GM18909 (cell line): ENCODE data around the gene FAM180B.
"Not testable (repeated sequence)": the region's sequence is repeated elsewhere in the genome, so short reads cannot be mapped to it uniquely, and the experiment has no call there.

Experiments
- ATAC-seq: cut with Tn5 transposase; IDR thresholded peaks from one replicate; pipeline ENCODE4 v1.9.1; 2021; ENCODE audit warnings: mild to moderate bottlenecking; ENCODE audit not compliant: unreplicated experiment, poor library complexity

Gene FAM180B

GRCh38 chr11:47586098-47586855 lies at the start of gene FAM180B:
TSS of gene FAM180B (plus strand) at chr11:47586678. CDS start at chr11:47586769, 91 bp downstream.
- ATAC-seq, result no peak

GRCh38 chr11:47536915-47537314 lies 49.6 kb upstream of the FAM180B start:
- ATAC-seq, result no peak

- ATAC-seq, result no peak
These were observed 47.5 kb upstream of the FAM180B start for GRCh38 chr11:47538741-47539565.

- ATAC-seq, result no peak
These were observed 46.8 kb upstream of the FAM180B start for GRCh38 chr11:47539681-47540039.

GRCh38 chr11:47541070-47541469 lies 45.4 kb upstream of the FAM180B start:
- ATAC-seq, result no peak

GRCh38 chr11:47545298-47545697 lies 41.2 kb upstream of the FAM180B start:
- no peak for ATAC-seq

GRCh38 chr11:47546274-47546673 lies 40.2 kb upstream of the FAM180B start:
- not testable (repeated sequence) for ATAC-seq

- ATAC-seq, result no peak
These were observed 36.0 kb upstream of the FAM180B start for GRCh38 chr11:47550288-47551047.

GRCh38 chr11:47551086-47551485 lies 35.4 kb upstream of the FAM180B start:
- ATAC-seq, result no peak

- no peak for ATAC-seq
These were observed 34.4 kb upstream of the FAM180B start for GRCh38 chr11:47552056-47552565.

- peak; percentile 94 for ATAC-seq
These were observed 33.7 kb upstream of the FAM180B start, which contains the start of gene CELF1 for GRCh38 chr11:47552566-47553405. TSS of gene CELF1 (minus strand) at chr11:47553132. CDS start at chr11:47499523, 53,609 bp downstream.

GRCh38 chr11:47553406-47553743 lies 33.1 kb upstream of the FAM180B start:
- ATAC-seq, result peak; percentile 32

- ATAC-seq, result not testable (repeated sequence)
These were observed 29.5 kb upstream of the FAM180B start for GRCh38 chr11:47557004-47557403.

- no peak for ATAC-seq
These were observed 27.8 kb upstream of the FAM180B start for GRCh38 chr11:47558695-47559094.

- ATAC-seq, result no peak
These were observed 26.1 kb upstream of the FAM180B start for GRCh38 chr11:47560426-47560825.

- ATAC-seq, result not testable (repeated sequence)
These were observed 24.1 kb upstream of the FAM180B start for GRCh38 chr11:47562393-47562792.

- not testable (repeated sequence) for ATAC-seq
These were observed 22.1 kb upstream of the FAM180B start for GRCh38 chr11:47564366-47564765.

GRCh38 chr11:47564933-47565339 lies 21.5 kb upstream of the FAM180B start:
- peak; percentile 26 for ATAC-seq

- ATAC-seq, result peak; percentile 86
These were observed 20.9 kb upstream of the FAM180B start, which contains the start of gene PTPMT1 for GRCh38 chr11:47565340-47566148. TSS of gene PTPMT1 (plus strand) at chr11:47565599. CDS start at chr11:47565623, 24 bp downstream.
